Effector memory CD8-positive, alpha-beta T cell (primary cell): ENCODE results near the gene PREX1.
A peak's percentile ranks its signal among the peaks of the same experiment; 100 is the strongest.

Experiments used
- ATAC-seq: fragments of 150-1000 bp; cut with Tn5 transposase; replicated peaks from 2 replicates; pipeline ENCODE4 v1.10.0; 2021; ENCODE audit warnings: mild to moderate bottlenecking, moderate library complexity
- DNase-seq, 3 experiments: peaks; one replicate each; pipeline ENCODE4 v3.0.0; 2021
- H3K27ac Mint-ChIP-seq, 2 donors: one replicate each; pipeline ENCODE4 v1.8.0; 2022; ENCODE audit warnings: mild to moderate bottlenecking in 2 of 2, mixed read lengths in 2 of 2, moderate library complexity in 2 of 2
- H3K27me3 Mint-ChIP-seq, 2 donors: one replicate each; pipeline ENCODE4 v1.8.0; 2022; ENCODE audit warnings: mixed read lengths in 2 of 2
- H3K36me3 Mint-ChIP-seq: one replicate; pipeline ENCODE4 v1.8.0; 2022; ENCODE audit warnings: mild to moderate bottlenecking, moderate library complexity, mixed read lengths; ENCODE audit not compliant: insufficient read depth
- H3K4me1 Mint-ChIP-seq, 2 donors: one replicate each; pipeline ENCODE4 v1.8.0; 2022; ENCODE audit warnings: low read depth in 2 of 2, mixed read lengths in 2 of 2
- H3K4me3 Mint-ChIP-seq, 2 donors: one replicate each; pipeline ENCODE4 v1.8.0; 2022; ENCODE audit warnings: mild to moderate bottlenecking in 2 of 2, mixed read lengths in 2 of 2, moderate library complexity in 2 of 2
- H3K9me3 Mint-ChIP-seq, 2 donors: one replicate each; pipeline ENCODE4 v1.8.0; 2022; ENCODE audit warnings: mixed read lengths in 2 of 2

PREX1 gene

GRCh38 chr20:48841875-48842529 lies 14.2 kb upstream of the PREX1 start:
- DNase-seq (no peak), ATAC-seq (no peak)
- Mint-ChIP-seq H3K4me1 (peaks cover 5 to 12% of the 10 kb centered on the region in 2 donors), H3K27ac (no peak overlapping the region), H3K36me3 (no peaks in the 10 kb centered on the region), H3K4me3 (no peak overlapping the region), H3K27me3 (no peaks in the 10 kb centered on the region), H3K9me3 (no peaks in the 10 kb centered on the region)

- ATAC-seq: no peak
- no peak for DNase-seq
- Mint-ChIP-seq H3K4me1 (peaks cover 2 to 10% of the 10 kb centered on the region in 2 donors), H3K4me3 (no peak overlapping the region), H3K27ac (no peak overlapping the region), H3K27me3 (no peaks in the 10 kb centered on the region), H3K9me3 (no peaks in the 10 kb centered on the region), H3K36me3 (no peaks in the 10 kb centered on the region)
Measured at GRCh38 chr20:48841196-48841874, 13.5 kb upstream of the PREX1 start.

- Mint-ChIP-seq H3K36me3 (no peaks in the 10 kb centered on the region), H3K9me3 (no peaks in the 10 kb centered on the region), H3K4me3 (no peak overlapping the region), H3K27ac (peak overlapping the region in 1 of 2 donors; percentile 30), H3K4me1 (peaks cover 0 to 5% of the 10 kb centered on the region in 2 donors), H3K27me3 (no peaks in the 10 kb centered on the region)
- no peak for DNase-seq
- ATAC-seq: no peak
Measured at GRCh38 chr20:48839154-48839917, 11.5 kb upstream of the PREX1 start.

- ATAC-seq (no peak), DNase-seq (no peak)
- H3K4me3 Mint-ChIP-seq: no peak overlapping the region
- H3K36me3 Mint-ChIP-seq: no peaks in the 10 kb centered on the region
- no peaks in the 10 kb centered on the region for H3K9me3 Mint-ChIP-seq
- peaks cover 0 to 3% of the 10 kb centered on the region in 2 donors for H3K4me1 Mint-ChIP-seq
- H3K27ac Mint-ChIP-seq: no peak overlapping the region
- no peaks in the 10 kb centered on the region for H3K27me3 Mint-ChIP-seq
Measured at GRCh38 chr20:48837014-48837413, 9.2 kb upstream of the PREX1 start.

GRCh38 chr20:48835390-48835789 lies 7.6 kb upstream of the PREX1 start:
- no peak overlapping the region for H3K27ac Mint-ChIP-seq
- no peaks in the 10 kb centered on the region for H3K27me3 Mint-ChIP-seq

GRCh38 chr20:48834278-48834677 lies 6.5 kb upstream of the PREX1 start:
- ATAC-seq (no peak), DNase-seq (no peak)
- Mint-ChIP-seq H3K4me1 (peaks cover 0 to 3% of the 10 kb centered on the region in 2 donors), H3K36me3 (peaks cover under 1% of the 10 kb centered on the region), H3K4me3 (no peak overlapping the region), H3K27me3 (no peaks in the 10 kb centered on the region), H3K27ac (no peak overlapping the region), H3K9me3 (no peaks in the 10 kb centered on the region)

More at GRCh38 chr20:48835390-48835789, 7.6 kb upstream of the PREX1 start:
- H3K4me3 Mint-ChIP-seq: no peak overlapping the region
- DNase-seq (no peak), ATAC-seq (no peak)
- peaks cover 0 to 3% of the 10 kb centered on the region in 2 donors for H3K4me1 Mint-ChIP-seq
- no peaks in the 10 kb centered on the region for H3K36me3 Mint-ChIP-seq
- no peaks in the 10 kb centered on the region for H3K9me3 Mint-ChIP-seq

GRCh38 chr20:48832405-48832730 lies 4.6 kb upstream of the PREX1 start:
- DNase-seq: no peak
- peaks cover 5 to 7% of the 10 kb centered on the region in 2 donors for H3K4me1 Mint-ChIP-seq
- H3K27me3 Mint-ChIP-seq: no peaks in the 10 kb centered on the region

GRCh38 chr20:48831718-48832404 lies 4.1 kb upstream of the PREX1 start:
- no peak overlapping the region for H3K4me3 Mint-ChIP-seq
- DNase-seq (no peak), ATAC-seq (no peak)
- H3K27ac Mint-ChIP-seq: no peak overlapping the region
- H3K4me1 Mint-ChIP-seq: peaks cover 7% of the 10 kb centered on the region in 2 donors
- H3K27me3 Mint-ChIP-seq: no peaks in the 10 kb centered on the region
- H3K9me3 Mint-ChIP-seq: no peaks in the 10 kb centered on the region
- H3K36me3 Mint-ChIP-seq: peaks cover 14% of the 10 kb centered on the region

More at GRCh38 chr20:48832405-48832730, 4.6 kb upstream of the PREX1 start:
- no peak for ATAC-seq
- Mint-ChIP-seq H3K4me3 (no peak overlapping the region), H3K36me3 (peaks cover 10% of the 10 kb centered on the region), H3K9me3 (no peaks in the 10 kb centered on the region), H3K27ac (peak overlapping the region in 1 of 2 donors; percentile 49)

- DNase-seq: no peak
- Mint-ChIP-seq H3K9me3 (no peaks in the 10 kb centered on the region), H3K27me3 (no peaks in the 10 kb centered on the region), H3K4me3 (no peak overlapping the region), H3K36me3 (peaks cover 24% of the 10 kb centered on the region), H3K4me1 (peaks cover 9 to 11% of the 10 kb centered on the region in 2 donors), H3K27ac (no peak overlapping the region)
- no peak for ATAC-seq
Measured at GRCh38 chr20:48830826-48831318, 3.1 kb upstream of the PREX1 start.

- ATAC-seq (no peak), DNase-seq (no peak)
- no peaks in the 10 kb centered on the region for H3K27me3 Mint-ChIP-seq
- peaks cover 26% of the 10 kb centered on the region for H3K36me3 Mint-ChIP-seq
- H3K4me1 Mint-ChIP-seq: peaks cover 17 to 19% of the 10 kb centered on the region in 2 donors
- H3K4me3 Mint-ChIP-seq: no peak overlapping the region
- H3K27ac Mint-ChIP-seq: no peak overlapping the region
- H3K9me3 Mint-ChIP-seq: no peaks in the 10 kb centered on the region
Measured at GRCh38 chr20:48829940-48830339, 2.1 kb upstream of the PREX1 start.

- Mint-ChIP-seq H3K36me3 (peaks cover 36% of the 10 kb centered on the region), H3K27me3 (no peaks in the 10 kb centered on the region), H3K27ac (peak overlapping the region; percentile 89 to 98), H3K4me3 (peak overlapping the region; percentile 89 to 90), H3K9me3 (no peaks in the 10 kb centered on the region), H3K4me1 (peaks cover 27 to 29% of the 10 kb centered on the region in 2 donors)
- ATAC-seq: no peak
- no peak for DNase-seq
Measured at GRCh38 chr20:48828734-48829460, 1.1 kb upstream of the PREX1 start.

GRCh38 chr20:48826883-48827771 lies 672 bp downstream of the PREX1 start:
- H3K4me1 Mint-ChIP-seq: peaks cover 41 to 42% of the 10 kb centered on the region in 2 donors
- peak; percentile 46 for ATAC-seq

More at GRCh38 chr20:48826883-48827771, 672 bp downstream of the PREX1 start:
- H3K27me3 Mint-ChIP-seq: no peaks in the 10 kb centered on the region
- peak; percentile 49 to 60 (median 54) for DNase-seq
- no peak overlapping the region for H3K27ac Mint-ChIP-seq
- H3K9me3 Mint-ChIP-seq: no peaks in the 10 kb centered on the region
- H3K4me3 Mint-ChIP-seq: peak overlapping the region; percentile 98 to 99
- H3K36me3 Mint-ChIP-seq: peaks cover 50% of the 10 kb centered on the region
